Measurements from ENCODE around the gene WNT9B.
"Not testable (repeated sequence)": the region's sequence is repeated elsewhere in the genome, so short reads cannot be mapped to it uniquely, and the experiment has no call there.

The WNT9B gene

DNA sequence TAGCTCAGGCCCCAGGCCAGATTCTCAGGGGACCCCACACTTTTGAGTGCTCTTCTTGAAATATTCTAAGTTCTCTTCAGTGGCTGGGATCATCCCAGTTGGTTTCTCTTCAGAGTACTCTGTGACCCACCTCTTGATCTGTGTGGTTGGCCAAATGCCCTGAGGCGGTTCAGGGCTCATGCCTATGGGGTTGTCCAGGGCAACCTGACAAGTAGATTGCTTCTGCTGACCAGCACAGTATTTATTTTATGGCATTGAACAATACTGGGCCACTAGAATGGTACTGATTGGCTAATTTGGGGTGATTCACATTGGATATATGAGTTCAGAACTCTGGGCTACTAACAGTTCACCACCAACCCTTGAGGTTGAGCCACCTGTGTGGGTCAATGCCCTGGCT is 64.2 kb downstream of the WNT9B start:
- TF ChIP-seq, protein P1, sequence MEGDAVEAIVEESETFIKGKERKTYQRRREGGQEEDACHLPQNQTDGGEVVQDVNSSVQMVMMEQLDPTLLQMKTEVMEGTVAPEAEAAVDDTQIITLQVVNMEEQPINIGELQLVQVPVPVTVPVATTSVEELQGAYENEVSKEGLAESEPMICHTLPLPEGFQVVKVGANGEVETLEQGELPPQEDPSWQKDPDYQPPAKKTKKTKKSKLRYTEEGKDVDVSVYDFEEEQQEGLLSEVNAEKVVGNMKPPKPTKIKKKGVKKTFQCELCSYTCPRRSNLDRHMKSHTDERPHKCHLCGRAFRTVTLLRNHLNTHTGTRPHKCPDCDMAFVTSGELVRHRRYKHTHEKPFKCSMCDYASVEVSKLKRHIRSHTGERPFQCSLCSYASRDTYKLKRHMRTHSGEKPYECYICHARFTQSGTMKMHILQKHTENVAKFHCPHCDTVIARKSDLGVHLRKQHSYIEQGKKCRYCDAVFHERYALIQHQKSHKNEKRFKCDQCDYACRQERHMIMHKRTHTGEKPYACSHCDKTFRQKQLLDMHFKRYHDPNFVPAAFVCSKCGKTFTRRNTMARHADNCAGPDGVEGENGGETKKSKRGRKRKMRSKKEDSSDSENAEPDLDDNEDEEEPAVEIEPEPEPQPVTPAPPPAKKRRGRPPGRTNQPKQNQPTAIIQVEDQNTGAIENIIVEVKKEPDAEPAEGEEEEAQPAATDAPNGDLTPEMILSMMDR (IDR thresholded peaks at IDR 0.05; ENCODE audit: extremely low read depth, missing control alignments), result no peak
- no peak for DNase-seq (ENCODE audit: low spot score)

DNA sequence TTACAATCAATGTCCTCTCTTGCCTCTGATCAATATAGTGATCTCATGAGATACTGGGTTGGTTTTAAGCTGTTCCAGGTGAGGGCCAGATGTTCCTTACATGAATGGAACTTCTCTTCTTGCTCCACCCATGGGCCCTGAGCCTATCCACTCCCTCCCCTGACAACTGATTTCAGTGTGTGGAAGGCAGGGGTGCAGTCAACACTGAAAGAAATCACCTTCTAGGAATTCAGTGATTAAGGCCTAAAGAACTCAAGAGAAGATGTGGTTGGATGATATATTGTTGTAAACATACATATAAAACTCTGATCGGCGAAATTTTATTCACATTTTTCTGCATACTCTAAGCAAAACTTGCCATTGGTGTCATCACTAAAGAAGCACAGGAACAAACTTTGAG is 64.8 kb downstream of the WNT9B start:
- DNase-seq (ENCODE audit: low spot score), result no peak
- TF ChIP-seq, protein P1 (IDR thresholded peaks at IDR 0.05; ENCODE audit: extremely low read depth, missing control alignments), result no peak

DNA sequence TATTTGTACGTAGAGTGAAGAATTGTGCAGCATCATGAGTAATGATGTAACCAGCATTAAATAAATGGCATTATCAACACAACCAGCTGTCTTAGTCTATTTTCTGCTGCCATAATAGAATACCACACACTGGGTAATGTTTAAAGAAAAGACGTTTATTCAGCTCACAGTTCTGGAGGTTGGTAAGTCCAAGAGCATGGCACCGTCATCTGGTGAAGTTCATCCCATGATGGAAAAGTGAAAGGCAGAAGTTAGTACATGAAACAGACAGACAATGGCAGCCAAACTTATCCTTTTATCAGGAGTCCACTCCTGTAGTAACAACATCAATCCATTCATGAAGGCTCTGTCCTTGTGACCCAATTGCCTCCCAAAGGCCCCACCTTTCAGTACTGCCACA is 65.2 kb downstream of the WNT9B start:
- no peak for DNase-seq (ENCODE audit: low spot score)
- TF ChIP-seq, protein P1 (IDR thresholded peaks at IDR 0.05; ENCODE audit: extremely low read depth, missing control alignments), result no peak

DNA sequence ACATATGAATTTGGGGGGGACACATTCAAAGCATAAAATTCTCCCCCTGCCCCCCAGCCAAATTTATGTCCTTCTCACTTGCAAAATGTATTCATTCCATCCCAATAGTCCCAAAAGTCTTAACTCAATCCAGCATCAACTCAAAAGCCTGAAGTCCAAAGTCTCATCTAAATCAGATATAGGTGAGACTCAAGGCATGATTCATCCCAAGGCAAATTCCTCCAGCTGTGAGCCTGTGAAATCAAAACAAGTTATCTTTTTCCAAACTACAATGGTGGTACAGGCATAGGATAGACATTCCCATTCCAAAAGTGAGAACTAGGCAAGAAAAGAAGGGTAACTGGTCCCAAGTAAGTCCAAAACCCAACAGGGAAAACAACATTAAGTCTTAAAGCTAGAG is 65.7 kb downstream of the WNT9B start:
- TF ChIP-seq, protein P1 (IDR thresholded peaks at IDR 0.05; ENCODE audit: extremely low read depth, missing control alignments), result no peak
- no peak for DNase-seq (ENCODE audit: low spot score)

DNA sequence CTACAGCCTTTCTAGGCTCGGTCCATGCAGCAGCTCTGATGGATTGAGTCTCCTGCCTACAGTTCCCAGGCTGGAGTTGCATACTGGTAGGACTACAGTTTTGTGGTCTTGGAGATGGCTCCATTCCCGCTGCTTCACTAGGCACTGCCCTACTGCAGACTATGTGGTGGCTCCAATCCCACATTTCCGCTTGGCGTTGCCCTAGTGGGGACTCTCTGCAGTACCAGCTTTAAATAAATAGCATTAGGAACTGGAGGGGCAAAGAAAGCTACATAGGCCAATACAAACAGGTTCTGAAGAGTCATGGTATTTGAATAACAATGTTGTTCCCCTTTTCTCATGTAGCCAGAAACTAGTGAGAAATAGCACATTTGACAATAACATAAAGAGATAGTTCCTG is 66.1 kb downstream of the WNT9B start:
- TF ChIP-seq, protein P1 (IDR thresholded peaks at IDR 0.05; ENCODE audit: extremely low read depth, missing control alignments), result no peak
- no peak for DNase-seq (ENCODE audit: low spot score)

DNA sequence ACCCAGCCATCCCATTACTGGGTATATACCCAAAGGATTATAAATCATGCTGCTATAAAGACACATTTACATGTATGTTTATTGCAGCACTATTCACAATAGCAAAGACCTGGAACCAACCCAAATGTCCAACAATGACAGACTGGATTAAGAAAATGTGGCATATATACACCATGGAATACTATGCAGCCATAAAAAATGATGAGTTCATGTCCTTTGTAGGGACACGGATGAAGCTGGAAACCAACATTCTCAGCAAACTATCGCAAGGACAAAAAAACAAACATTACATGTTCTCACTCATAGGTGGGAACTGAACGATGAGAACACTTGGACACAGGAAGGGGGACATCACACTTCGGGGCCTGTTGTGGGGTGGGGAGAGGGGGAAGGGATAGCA is 70.6 kb downstream of the WNT9B start:
- DNase-seq (ENCODE audit: low spot score), result not testable (repeated sequence)

DNA sequence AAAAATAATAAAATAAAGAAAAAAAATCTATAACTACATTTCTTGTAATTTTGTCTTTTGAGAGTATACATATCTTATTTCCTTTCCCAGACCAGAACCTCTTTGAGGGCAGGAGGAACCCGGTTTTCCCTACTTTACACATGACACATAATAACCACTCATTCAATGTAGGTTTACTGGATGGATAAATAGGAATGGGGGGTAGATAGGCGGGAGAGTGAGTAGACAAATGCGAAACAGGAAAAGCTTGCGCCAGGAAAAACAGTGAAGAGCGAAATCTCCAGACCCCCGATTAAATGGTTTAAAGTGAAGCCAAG is 71.1 kb downstream of the WNT9B start:
- DNase-seq (ENCODE audit: low spot score), result no peak
- TF ChIP-seq, protein P1 (IDR thresholded peaks at IDR 0.05; ENCODE audit: extremely low read depth, missing control alignments), result no peak

DNA sequence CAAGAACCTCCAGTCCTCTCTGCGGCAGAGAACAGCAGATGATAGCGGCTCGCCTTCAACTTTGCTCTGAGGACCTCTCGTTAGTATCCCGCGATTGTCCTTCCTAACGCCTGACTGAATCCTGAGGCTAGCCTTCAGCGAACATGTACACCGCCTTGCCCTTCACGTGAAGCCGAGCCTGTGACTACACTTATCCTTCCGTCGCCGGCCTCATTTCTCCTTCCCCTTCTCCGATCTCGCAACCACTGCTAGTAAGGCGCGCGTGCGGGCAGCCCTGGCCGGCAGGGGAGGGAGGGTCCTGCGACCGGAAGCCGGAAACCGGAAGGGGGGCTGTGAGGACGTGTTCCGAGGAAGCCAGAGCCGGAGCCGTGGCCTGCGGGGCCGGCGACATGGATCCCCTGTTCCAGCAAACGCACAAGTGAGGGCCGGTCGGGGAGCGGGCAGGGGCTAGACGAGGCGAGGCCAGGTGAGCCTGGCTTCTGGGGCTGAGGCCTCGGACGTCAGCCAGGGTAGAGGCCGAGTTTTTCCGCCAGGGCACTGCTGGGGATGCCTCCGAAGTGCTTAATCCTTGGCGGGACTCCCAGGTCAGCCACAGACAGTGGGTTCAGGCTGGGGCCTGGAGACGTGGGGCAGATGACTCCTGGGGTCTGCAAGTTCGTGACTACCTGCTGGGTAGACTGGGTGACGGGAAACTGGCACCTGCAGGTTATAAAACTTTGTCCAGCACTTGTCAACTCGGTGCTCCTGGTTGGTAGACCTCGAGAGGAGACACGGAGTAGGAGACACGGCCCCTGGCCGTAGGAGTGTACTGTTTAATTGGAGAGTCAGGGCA is 71.6 kb downstream of the WNT9B start, which contains the start of gene GOSR2:
GOSR2 (plus strand) TSS at position 357 of the 832 bp plus-strand sequence; CDS start at position 390, 33 bp downstream.
- TF ChIP-seq, protein P1 (IDR thresholded peaks at IDR 0.05; ENCODE audit: extremely low read depth, missing control alignments), result no peak
- peak; percentile 92 for DNase-seq (ENCODE audit: low spot score)
